ENCODE results near the gene TDRD12.

DNA sequence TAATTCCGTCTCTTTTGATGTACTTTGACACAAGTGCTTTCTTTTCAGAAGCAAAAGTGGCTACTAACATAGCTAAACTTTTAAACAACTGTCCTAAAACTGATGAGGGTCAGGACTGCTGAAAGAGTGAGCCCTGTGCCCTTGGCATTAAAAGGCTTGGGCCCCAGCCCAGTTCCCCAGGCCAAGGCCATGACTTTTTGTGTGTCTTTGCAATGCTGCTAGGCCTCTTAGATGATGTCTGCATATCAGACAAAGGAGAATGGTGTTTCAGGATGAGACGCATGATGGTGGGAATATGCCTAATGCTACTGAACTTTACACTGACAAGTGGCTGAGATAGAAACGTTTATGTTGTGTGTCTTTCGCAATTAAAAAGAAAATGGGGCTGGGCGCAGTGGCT, 112.0 kb downstream of the TDRD12 start:
- no peak for TF ChIP-seq POLR2A (IDR thresholded peaks at IDR 0.05; ENCODE audit: low read depth, low read length)
- TF ChIP-seq, protein P1, sequence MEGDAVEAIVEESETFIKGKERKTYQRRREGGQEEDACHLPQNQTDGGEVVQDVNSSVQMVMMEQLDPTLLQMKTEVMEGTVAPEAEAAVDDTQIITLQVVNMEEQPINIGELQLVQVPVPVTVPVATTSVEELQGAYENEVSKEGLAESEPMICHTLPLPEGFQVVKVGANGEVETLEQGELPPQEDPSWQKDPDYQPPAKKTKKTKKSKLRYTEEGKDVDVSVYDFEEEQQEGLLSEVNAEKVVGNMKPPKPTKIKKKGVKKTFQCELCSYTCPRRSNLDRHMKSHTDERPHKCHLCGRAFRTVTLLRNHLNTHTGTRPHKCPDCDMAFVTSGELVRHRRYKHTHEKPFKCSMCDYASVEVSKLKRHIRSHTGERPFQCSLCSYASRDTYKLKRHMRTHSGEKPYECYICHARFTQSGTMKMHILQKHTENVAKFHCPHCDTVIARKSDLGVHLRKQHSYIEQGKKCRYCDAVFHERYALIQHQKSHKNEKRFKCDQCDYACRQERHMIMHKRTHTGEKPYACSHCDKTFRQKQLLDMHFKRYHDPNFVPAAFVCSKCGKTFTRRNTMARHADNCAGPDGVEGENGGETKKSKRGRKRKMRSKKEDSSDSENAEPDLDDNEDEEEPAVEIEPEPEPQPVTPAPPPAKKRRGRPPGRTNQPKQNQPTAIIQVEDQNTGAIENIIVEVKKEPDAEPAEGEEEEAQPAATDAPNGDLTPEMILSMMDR (IDR thresholded peaks at IDR 0.05; ENCODE audit: extremely low read depth in 1 of 2, insufficient read depth in 1 of 2, low read depth in 1 of 2, low read length in 2 of 2) = no peak
